H9 (cell line): Measurements from ENCODE around the gene C1S. TPM values are rescaled to one million over a fixed set of nuclear protein-coding genes. Genes with fewer than 3 reads are reported as not detected.
"Not testable (repeated sequence)": the region's sequence is repeated elsewhere in the genome, so short reads cannot be mapped to it uniquely, and the experiment has no call there.

Experiments used
- DNase-seq: peaks from one replicate; pipeline ENCODE4 v3.0.0-alpha.2; 2017
- H2AFZ ChIP-seq: one replicate; pipeline ENCODE4 v1.6.1; 2013; ENCODE audit warnings: mild to moderate bottlenecking, low read length, control low read depth, moderate library complexity
- H2AK5ac ChIP-seq: 2 replicates; pipeline ENCODE4 v1.6.1; 2013; ENCODE audit warnings: low read length, control low read depth, mixed read lengths; ENCODE audit not compliant: insufficient read length
- H2BK120ac ChIP-seq: one replicate; pipeline ENCODE4 v1.6.1; 2013; ENCODE audit warnings: low read depth, mild to moderate bottlenecking, low read length, control low read depth, inconsistent platforms; ENCODE audit not compliant: poor library complexity, severe bottlenecking
- H2BK12ac ChIP-seq: 2 replicates; pipeline ENCODE4 v1.6.1; 2013; ENCODE audit warnings: low read length, control low read depth, mixed read lengths, low read depth; ENCODE audit not compliant: insufficient read length
- H2BK15ac ChIP-seq: 2 replicates; pipeline ENCODE4 v1.6.1; 2013; ENCODE audit warnings: low read depth, low read length, control low read depth
- H2BK20ac ChIP-seq: one replicate; pipeline ENCODE4 v1.6.1; 2013; ENCODE audit warnings: low read depth, mild to moderate bottlenecking, low read length, control low read depth, inconsistent platforms; ENCODE audit not compliant: poor library complexity, severe bottlenecking
- H2BK5ac ChIP-seq: 2 replicates; pipeline ENCODE4 v1.6.1; 2013; ENCODE audit warnings: low read length, control low read depth, mixed read lengths; ENCODE audit not compliant: insufficient read length
- H3K14ac ChIP-seq: 2 replicates; pipeline ENCODE4 v1.6.1; 2013; ENCODE audit warnings: low read length, control low read depth; ENCODE audit not compliant: insufficient read depth
- H3K18ac ChIP-seq: 2 replicates; pipeline ENCODE4 v1.6.1; 2013; ENCODE audit warnings: low read depth, mild to moderate bottlenecking, mixed read lengths, low read length, control low read depth; ENCODE audit not compliant: insufficient read length
- H3K23ac ChIP-seq: 2 replicates; pipeline ENCODE4 v1.6.1; 2013; ENCODE audit warnings: low read length, control low read depth, mixed read lengths, low read depth; ENCODE audit not compliant: insufficient read length
- H3K23me2 ChIP-seq: 2 replicates; pipeline ENCODE4 v1.6.1; 2013; ENCODE audit warnings: low read depth, mild to moderate bottlenecking, mixed read lengths, low read length, control low read depth; ENCODE audit not compliant: insufficient read length, poor library complexity, severe bottlenecking
- H3K27ac ChIP-seq: 2 replicates; pipeline ENCODE4 v1.5.1; 2013; ENCODE audit warnings: low read length, control low read depth, mixed read lengths, low read depth; ENCODE audit not compliant: insufficient read length
- H3K27me3 ChIP-seq: 2 replicates; pipeline ENCODE4 v1.6.1; 2013; ENCODE audit warnings: low read length, control low read depth, inconsistent platforms; ENCODE audit not compliant: insufficient read depth
- H3K4ac ChIP-seq: 2 replicates; pipeline ENCODE4 v1.6.1; 2013; ENCODE audit warnings: low read depth, mild to moderate bottlenecking, control low read depth, inconsistent platforms, low read length, moderate library complexity
- H3K4me1 ChIP-seq: 2 replicates; pipeline ENCODE4 v1.6.1; 2013; ENCODE audit warnings: low read length, control low read depth, inconsistent platforms; ENCODE audit not compliant: insufficient read depth
- H3K4me2 ChIP-seq: 2 replicates; pipeline ENCODE4 v1.6.1; 2013; ENCODE audit warnings: low read length, control low read depth, mixed read lengths; ENCODE audit not compliant: insufficient read length, insufficient read depth
- H3K56ac ChIP-seq: 2 replicates; pipeline ENCODE4 v1.6.1; 2013; ENCODE audit warnings: low read depth, mild to moderate bottlenecking, mixed read lengths, low read length, control low read depth; ENCODE audit not compliant: insufficient read length
- H3K79me1 ChIP-seq: 2 replicates; pipeline ENCODE4 v1.6.1; 2013; ENCODE audit warnings: low read depth, mild to moderate bottlenecking, moderate library complexity, low read length, control low read depth, inconsistent platforms; ENCODE audit not compliant: insufficient read depth, poor library complexity, severe bottlenecking
- H3K79me2 ChIP-seq: 2 replicates; pipeline ENCODE4 v1.6.1; 2013; ENCODE audit warnings: low read length, control low read depth, inconsistent platforms; ENCODE audit not compliant: insufficient read depth
- H3K9ac ChIP-seq: 2 replicates; pipeline ENCODE4 v1.6.1; 2013; ENCODE audit warnings: low read length, control low read depth, mixed read lengths; ENCODE audit not compliant: insufficient read length; ENCODE audit errors: extremely low read depth
- H3K9me3 ChIP-seq: one replicate; pipeline ENCODE4 v1.6.1; 2013; ENCODE audit warnings: low read depth, low read length, inconsistent platforms; ENCODE audit not compliant: control insufficient read depth
- H3T11ph ChIP-seq: one replicate; pipeline ENCODE4 v1.6.1; 2013; ENCODE audit warnings: mild to moderate bottlenecking, low read length, control low read depth, inconsistent platforms
- H4K20me1 ChIP-seq: one replicate; pipeline ENCODE4 v1.6.1; 2013; ENCODE audit not compliant: control insufficient read depth, insufficient read length, insufficient read depth
- H4K5ac ChIP-seq: 2 replicates; pipeline ENCODE4 v1.6.1; 2013; ENCODE audit warnings: low read depth, mild to moderate bottlenecking, mixed read lengths, low read length, control low read depth; ENCODE audit not compliant: insufficient read length
- H4K8ac ChIP-seq: replicated peaks from 2 replicates; pipeline ENCODE4 v1.6.1; 2013; ENCODE audit warnings: low read length, control low read depth, mixed read lengths, low read depth; ENCODE audit not compliant: insufficient read length
- H4K91ac ChIP-seq: 2 replicates; pipeline ENCODE4 v1.6.1; 2013; ENCODE audit warnings: low read depth, mild to moderate bottlenecking, moderate library complexity, mixed read lengths, low read length, control low read depth; ENCODE audit not compliant: insufficient read length
- H3K27ac Mint-ChIP-seq, 3 experiments: 2 replicates in 2 of 3; 3 replicates in 1 of 3; pipeline ENCODE4 v1.8.0; 2020 to 2021; ENCODE audit warnings: mixed read lengths in 3 of 3, mild to moderate bottlenecking in 1 of 3, moderate library complexity in 1 of 3
- H3K27me3 Mint-ChIP-seq: 2 replicates; pipeline ENCODE4 v1.8.0; 2021; ENCODE audit warnings: low read depth, mild to moderate bottlenecking, moderate library complexity, mixed read lengths
- H3K36me3 Mint-ChIP-seq, 3 experiments: 2 replicates in 2 of 3; 3 replicates in 1 of 3; pipeline ENCODE4 v1.8.0; 2020 to 2021; ENCODE audit warnings: low read depth in 3 of 3, mixed read lengths in 3 of 3; ENCODE audit not compliant: insufficient read depth in 1 of 3
- H3K4me1 Mint-ChIP-seq, 2 experiments: 2 replicates each; pipeline ENCODE4 v1.8.0; 2020; ENCODE audit warnings: mixed read lengths in 2 of 2
- H3K4me3 Mint-ChIP-seq, 2 experiments: 2 replicates in 1 of 2; 3 replicates in 1 of 2; pipeline ENCODE4 v1.8.0; 2020 to 2021; ENCODE audit warnings: mild to moderate bottlenecking in 2 of 2, mixed read lengths in 2 of 2, moderate library complexity in 1 of 2
- H3K9me3 Mint-ChIP-seq, 2 experiments: 2 replicates in 1 of 2; 3 replicates in 1 of 2; pipeline ENCODE4 v1.8.0; 2020; ENCODE audit warnings: mild to moderate bottlenecking in 2 of 2, mixed read lengths in 2 of 2, moderate library complexity in 1 of 2
- CTCF ChIP-seq: fragments of 200-600 bp; sonication (generic); conservative IDR thresholded peaks from 3 replicates; pipeline ENCODE4 v1.8.0; 2021; ENCODE audit warnings: antibody characterized with exemption, mild to moderate bottlenecking
- WGBS: extraction: QIAGEN DNeasy Blood & Tissue Kit; methylation state at CpG from one replicate; pipeline ENCODE4 v1.1.7; 2013; ENCODE audit warnings: missing lambda C conversion rate, low lambda C conversion rate, mixed read lengths; ENCODE audit not compliant: insufficient read length; ENCODE audit errors: extremely low coverage; 5-methylcytosine and 5-hydroxymethylcytosine counted together
- total RNA-seq: library from RNA; stranded (reverse); gene quantifications from 2 replicates; pipeline ENCODE4 v1.2.1, GENCODE V29; 2021

C1S gene
- total RNA-seq, 1 experiment from 2014 or later, result 4.2 TPM

DNA sequence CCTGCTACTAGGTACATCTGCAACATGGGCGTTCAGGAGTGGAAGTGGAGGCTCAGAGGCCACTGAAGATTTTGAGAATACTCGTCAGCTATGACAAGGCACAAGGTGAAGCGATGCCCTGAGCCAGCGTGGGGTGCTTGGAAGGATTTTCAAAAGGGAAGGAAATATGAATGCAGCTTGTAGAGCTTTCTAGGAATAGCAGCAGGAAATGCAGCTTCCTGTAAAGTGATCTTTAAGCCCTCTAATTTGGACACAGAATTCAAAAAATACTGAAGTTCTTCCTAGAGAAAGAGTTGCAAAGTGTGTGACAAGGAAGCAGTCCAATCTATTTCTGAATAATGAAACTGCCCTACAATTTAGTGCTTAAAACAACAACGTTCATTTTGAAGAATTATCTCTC lies 13.2 kb upstream of the C1S start:
- H3K4me3 Mint-ChIP-seq, result no peak overlapping the region
- no peak overlapping the region for H3K23ac ChIP-seq
- H3K56ac ChIP-seq, result no peak overlapping the region
- H3K27me3 ChIP-seq, result no peaks in the 10 kb centered on the region
- no peaks in the 10 kb centered on the region for H3K36me3 Mint-ChIP-seq
- no peak overlapping the region for H3K4ac ChIP-seq
- no peak overlapping the region for H4K5ac ChIP-seq
- H3K79me1 ChIP-seq, result no peaks in the 10 kb centered on the region
- TF ChIP-seq CTCF, result no peak
- no peak overlapping the region for H2BK5ac ChIP-seq
- H3K9me3 ChIP-seq, result no peaks in the 10 kb centered on the region
- H4K20me1 ChIP-seq, result no peaks in the 10 kb centered on the region
- no peak overlapping the region for H2AK5ac ChIP-seq
- no peak overlapping the region for H2BK120ac ChIP-seq
- no peak overlapping the region for H3K9ac ChIP-seq
- H3K4me1 Mint-ChIP-seq, result peaks cover 3 to 4% of the 10 kb centered on the region in 2 experiments; a peak in 3 of 4 replicates
- WGBS, result no CpG with 5 or more reads among the region's 5 CpGs
- no peak overlapping the region for H4K8ac ChIP-seq
- H3K27ac Mint-ChIP-seq, result no peak overlapping the region
- peaks cover 8% of the 10 kb centered on the region for H3K27me3 Mint-ChIP-seq
- H4K91ac ChIP-seq, result no peak overlapping the region
- no peak overlapping the region for H3K18ac ChIP-seq
- peaks cover 0 to 5% of the 10 kb centered on the region in 2 experiments; a peak in 2 of 5 replicates for H3K9me3 Mint-ChIP-seq
- no peaks in the 10 kb centered on the region for H3K79me2 ChIP-seq
- no peak overlapping the region for H3K14ac ChIP-seq
- no peak overlapping the region for H2BK12ac ChIP-seq
- H2AFZ ChIP-seq, result no peak overlapping the region
- H3K4me2 ChIP-seq, result no peak overlapping the region
- no peak overlapping the region for H2BK20ac ChIP-seq
- H3K23me2 ChIP-seq, result no peaks in the 10 kb centered on the region
- DNase-seq, result no peak
- H2BK15ac ChIP-seq, result no peak overlapping the region
- no peak overlapping the region for H3T11ph ChIP-seq
- no peak overlapping the region for H3K27ac ChIP-seq
- no peaks in the 10 kb centered on the region for H3K4me1 ChIP-seq

- H2AK5ac ChIP-seq, H2BK120ac ChIP-seq, DNase-seq, H3K4ac ChIP-seq, H2AFZ ChIP-seq, H3K4me1 ChIP-seq, H3T11ph ChIP-seq, H3K4me2 ChIP-seq, H3K14ac ChIP-seq, H3K27me3 Mint-ChIP-seq, H3K56ac ChIP-seq, H3K27ac Mint-ChIP-seq, H4K91ac ChIP-seq, H3K23me2 ChIP-seq, H3K23ac ChIP-seq, H3K9ac ChIP-seq, H3K4me3 Mint-ChIP-seq, H3K36me3 Mint-ChIP-seq, H3K79me2 ChIP-seq, H3K9me3 Mint-ChIP-seq, H4K8ac ChIP-seq, H4K5ac ChIP-seq, H3K79me1 ChIP-seq, H3K9me3 ChIP-seq, H3K27ac ChIP-seq, H3K4me1 Mint-ChIP-seq, H4K20me1 ChIP-seq, H2BK20ac ChIP-seq, H2BK5ac ChIP-seq, H2BK12ac ChIP-seq, H3K27me3 ChIP-seq, H3K18ac ChIP-seq, H2BK15ac ChIP-seq: not testable (repeated sequence)
- WGBS, result no CpG with 5 or more reads among the region's 10 CpGs
Measured at GRCh38 chr12:7049445-7049951, 11.0 kb upstream of the C1S start.
